Right atrium auricular region (tissue), 2 donors: ENCODE measurements around the gene S1PR5. TPM values are rescaled to one million over a fixed set of nuclear protein-coding genes. Genes with fewer than 3 reads are reported as not detected.

Experiments
- DNase-seq: peaks from one replicate; pipeline ENCODE4 v3.0.0-alpha.2; 2019; ENCODE audit warnings: low spot score
- H3K27ac ChIP-seq, 2 donors: fragments of 200-600 bp; sonication (generic); 1 replicate in 1 of 2; 2 replicates in 1 of 2; pipeline ENCODE4 v1.5.1; 2016 to 2019
- H3K27me3 ChIP-seq, 2 donors: fragments of 200-600 bp; sonication (generic); one replicate each; pipeline versions ENCODE4 v1.5.1 to v1.6.0; 2017 to 2019
- H3K36me3 ChIP-seq: fragments of 200-600 bp; sonication (generic); one replicate; pipeline ENCODE4 v1.5.1; 2016
- H3K4me1 ChIP-seq, 2 donors: fragments of 200-600 bp; sonication (generic); one replicate each; pipeline versions ENCODE4 v1.5.1 to v1.6.0; 2017 to 2019
- H3K4me3 ChIP-seq, 2 donors: fragments of 200-600 bp; sonication (generic); 1 replicate in 1 of 2; 2 replicates in 1 of 2; pipeline ENCODE4 v1.5.1; 2017 to 2019; ENCODE audit warnings: mild to moderate bottlenecking in 1 of 2, moderate library complexity in 1 of 2
- H3K9me3 ChIP-seq, 2 donors: fragments of 200-600 bp; sonication (generic); one replicate each; pipeline ENCODE4 v1.5.1; 2019
- CTCF ChIP-seq, 2 donors: fragments of 200-600 bp; sonication (generic); IDR thresholded peaks; one replicate each; pipeline ENCODE4 v1.5.1; 2019; ENCODE audit warnings: antibody characterized with exemption in 2 of 2
- total RNA-seq, 2 donors: library from RNA; depleted of rRNA; stranded (reverse); fragments of >200 nt; gene quantifications; one replicate each; pipeline ENCODE4 v1.1.0, GENCODE V29; 2016

S1PR5 gene
- total RNA-seq, 2 donors from 2014 or later = 0.12 to 0.59 TPM

GRCh38 chr19:10478903-10479384, 38.3 kb downstream of the S1PR5 start:
- Histone ChIP-seq H3K4me3 (peak overlapping the region; percentile 34 to 54), H3K27ac (peak overlapping the region; percentile 24 to 32), H3K4me1 (peaks cover 0 to 14% of the 10 kb centered on the region in 2 donors), H3K27me3 (no peaks in the 10 kb centered on the region), H3K36me3 (no peaks in the 10 kb centered on the region), H3K9me3 (no peaks in the 10 kb centered on the region)
- peak; percentile 81 to 89 for TF ChIP-seq CTCF (IDR thresholded peaks at IDR 0.05)
- DNase-seq = peak; percentile 97

GRCh38 chr19:10478476-10478875, 38.8 kb downstream of the S1PR5 start:
- no peaks in the 10 kb centered on the region for H3K36me3 ChIP-seq
- no peaks in the 10 kb centered on the region for H3K27me3 ChIP-seq
- H3K4me1 ChIP-seq = peaks cover 0 to 14% of the 10 kb centered on the region in 2 donors
- no peaks in the 10 kb centered on the region for H3K9me3 ChIP-seq
- peak overlapping the region in 1 of 2 donors; percentile 13 for H3K27ac ChIP-seq
- H3K4me3 ChIP-seq = peak overlapping the region in 1 of 2 donors; percentile 54
- DNase-seq = no peak
- TF ChIP-seq CTCF (IDR thresholded peaks at IDR 0.05) = no peak

GRCh38 chr19:10474962-10475451, 42.2 kb downstream of the S1PR5 start:
- H3K27ac ChIP-seq = no peak overlapping the region
- H3K9me3 ChIP-seq = no peaks in the 10 kb centered on the region
- no peak for TF ChIP-seq CTCF (IDR thresholded peaks at IDR 0.05)
- no peak for DNase-seq
- no peak overlapping the region for H3K4me3 ChIP-seq
- H3K27me3 ChIP-seq = no peaks in the 10 kb centered on the region
- H3K4me1 ChIP-seq = peaks cover 0 to 13% of the 10 kb centered on the region in 2 donors
- H3K36me3 ChIP-seq = no peaks in the 10 kb centered on the region

- Histone ChIP-seq H3K4me3 (no peak overlapping the region), H3K9me3 (no peaks in the 10 kb centered on the region), H3K27ac (no peak overlapping the region), H3K36me3 (no peaks in the 10 kb centered on the region), H3K27me3 (no peaks in the 10 kb centered on the region), H3K4me1 (no peaks in the 10 kb centered on the region)
- no peak for TF ChIP-seq CTCF (IDR thresholded peaks at IDR 0.05)
- no peak for DNase-seq
Measured at GRCh38 chr19:10473192-10473591, 44.1 kb downstream of the S1PR5 start.

- no peaks in the 10 kb centered on the region for H3K4me1 ChIP-seq
- H3K4me3 ChIP-seq = no peak overlapping the region
- no peak overlapping the region for H3K27ac ChIP-seq
- H3K9me3 ChIP-seq = no peaks in the 10 kb centered on the region
- no peak for DNase-seq
- no peaks in the 10 kb centered on the region for H3K27me3 ChIP-seq
- peak in 1 of 2 donors; percentile 41 for TF ChIP-seq CTCF (IDR thresholded peaks at IDR 0.05)
- no peaks in the 10 kb centered on the region for H3K36me3 ChIP-seq
Measured at GRCh38 chr19:10471909-10472308, 45.3 kb downstream of the S1PR5 start.

GRCh38 chr19:10468133-10468532, 49.1 kb downstream of the S1PR5 start:
- Histone ChIP-seq H3K9me3 (no peaks in the 10 kb centered on the region), H3K4me1 (no peaks in the 10 kb centered on the region), H3K27ac (no peak overlapping the region), H3K27me3 (no peaks in the 10 kb centered on the region), H3K36me3 (peaks cover 9% of the 10 kb centered on the region), H3K4me3 (no peak overlapping the region)
- no peak for TF ChIP-seq CTCF (IDR thresholded peaks at IDR 0.05)
- no peak for DNase-seq
